IPS-20b (cell line): ENCODE data around the gene RPS21.
A peak's percentile ranks its signal among the peaks of the same experiment; 100 is the strongest.

Source experiments
- H3K27ac ChIP-seq: one replicate; pipeline ENCODE4 v1.5.1; 2013; ENCODE audit warnings: low read length
- H3K27me3 ChIP-seq: 2 replicates; pipeline ENCODE4 v1.6.1; 2013; ENCODE audit warnings: mild to moderate bottlenecking, low read length, inconsistent platforms; ENCODE audit not compliant: insufficient read depth
- H3K36me3 ChIP-seq: 2 replicates; pipeline ENCODE4 v1.6.1; 2013; ENCODE audit warnings: low read depth, mild to moderate bottlenecking, inconsistent platforms, low read length, moderate library complexity; ENCODE audit not compliant: insufficient read depth
- H3K4me1 ChIP-seq: 2 replicates; pipeline ENCODE4 v1.6.1; 2013; ENCODE audit warnings: mild to moderate bottlenecking, control low read depth, inconsistent platforms, low read length, moderate library complexity; ENCODE audit not compliant: insufficient read depth
- H3K4me3 ChIP-seq: 2 replicates; pipeline ENCODE4 v1.5.1; 2013; ENCODE audit warnings: mild to moderate bottlenecking, low read length, inconsistent platforms
- H3K9ac ChIP-seq: 2 replicates; pipeline ENCODE4 v1.6.1; 2013; ENCODE audit warnings: low read depth, mild to moderate bottlenecking, inconsistent platforms, low read length, moderate library complexity
- H3K9me3 ChIP-seq: 2 replicates; pipeline ENCODE4 v1.6.1; 2013; ENCODE audit warnings: mild to moderate bottlenecking, low read depth, low read length, inconsistent platforms; ENCODE audit not compliant: insufficient read depth

The RPS21 gene

DNA sequence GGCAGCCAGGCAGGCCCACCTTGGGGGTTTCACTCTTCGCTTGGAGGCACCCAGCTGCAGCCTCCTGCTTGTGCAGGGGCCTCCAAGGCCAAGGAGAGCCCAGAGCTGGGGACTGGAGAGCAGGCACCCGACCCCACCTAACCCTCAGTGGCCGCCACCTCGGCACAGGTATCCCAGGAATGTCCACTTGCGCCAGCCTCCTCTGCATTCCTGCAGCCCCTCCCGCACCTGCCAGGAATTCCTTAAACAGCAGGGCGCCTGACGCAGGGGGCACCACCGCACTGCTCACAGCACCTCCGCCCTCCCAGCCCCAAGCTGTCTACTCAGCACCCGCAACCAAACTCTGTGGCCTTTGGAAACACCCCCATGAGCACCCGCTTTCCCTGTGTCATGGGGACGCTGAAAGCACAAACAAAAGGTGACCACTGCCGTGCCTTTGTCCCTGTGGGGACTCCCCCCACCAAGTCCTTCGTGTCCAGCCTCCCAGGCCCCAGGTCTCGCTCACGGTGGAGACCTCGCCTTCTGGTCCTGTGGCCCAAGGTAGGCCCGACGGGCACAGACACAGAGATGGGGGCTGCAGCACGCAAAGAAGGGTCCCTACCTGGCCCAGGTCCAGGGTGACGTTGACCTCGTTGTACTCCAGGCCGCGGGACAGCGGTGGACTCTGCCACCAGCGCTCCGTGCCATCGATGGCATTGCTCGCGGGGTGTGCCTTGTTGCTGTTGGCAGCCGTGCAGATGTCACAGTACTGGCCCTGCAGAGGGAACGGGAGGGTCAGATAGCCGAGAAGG is 24.9 kb upstream of the RPS21 start:
- H3K9me3 ChIP-seq: no peaks in the 10 kb centered on the region
- H3K4me1 ChIP-seq: peaks cover 36% of the 10 kb centered on the region
- peak overlapping the region; percentile 95 for H3K27ac ChIP-seq
- no peaks in the 10 kb centered on the region for H3K27me3 ChIP-seq
- H3K9ac ChIP-seq: peak overlapping the region; percentile 75
- 0 out of 2 replicates have a peak, but pooled peaks cover 10% of the 10 kb centered on the region for H3K36me3 ChIP-seq
- H3K4me3 ChIP-seq: peak overlapping the region; percentile 38; the same call in 1 of the 2 replicates

DNA sequence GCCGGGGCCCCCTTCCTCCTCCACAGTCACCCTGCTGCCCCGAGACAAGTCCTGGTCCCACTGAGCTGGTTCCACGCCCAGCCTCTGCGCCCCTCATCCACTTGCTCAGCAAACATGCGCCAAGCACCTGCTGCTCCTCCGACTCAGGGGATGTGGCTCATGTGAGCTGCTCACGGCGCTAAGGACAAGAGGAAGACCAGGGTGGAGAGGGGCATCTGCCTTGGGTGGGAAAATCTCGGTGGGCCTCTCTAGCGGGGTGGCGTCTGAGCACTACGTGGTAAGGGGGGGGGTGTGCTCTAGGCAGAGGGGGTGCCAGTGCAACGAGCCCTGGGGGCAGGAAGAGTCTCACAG is 24.3 kb upstream of the RPS21 start:
- no peaks in the 10 kb centered on the region for H3K27me3 ChIP-seq
- no peak overlapping the region for H3K27ac ChIP-seq
- H3K4me1 ChIP-seq: peaks cover 36% of the 10 kb centered on the region
- H3K9me3 ChIP-seq: no peaks in the 10 kb centered on the region
- no peak overlapping the region for H3K4me3 ChIP-seq
- no peak overlapping the region for H3K9ac ChIP-seq
- H3K36me3 ChIP-seq: 0 out of 2 replicates have a peak, but pooled peaks cover 10% of the 10 kb centered on the region

DNA sequence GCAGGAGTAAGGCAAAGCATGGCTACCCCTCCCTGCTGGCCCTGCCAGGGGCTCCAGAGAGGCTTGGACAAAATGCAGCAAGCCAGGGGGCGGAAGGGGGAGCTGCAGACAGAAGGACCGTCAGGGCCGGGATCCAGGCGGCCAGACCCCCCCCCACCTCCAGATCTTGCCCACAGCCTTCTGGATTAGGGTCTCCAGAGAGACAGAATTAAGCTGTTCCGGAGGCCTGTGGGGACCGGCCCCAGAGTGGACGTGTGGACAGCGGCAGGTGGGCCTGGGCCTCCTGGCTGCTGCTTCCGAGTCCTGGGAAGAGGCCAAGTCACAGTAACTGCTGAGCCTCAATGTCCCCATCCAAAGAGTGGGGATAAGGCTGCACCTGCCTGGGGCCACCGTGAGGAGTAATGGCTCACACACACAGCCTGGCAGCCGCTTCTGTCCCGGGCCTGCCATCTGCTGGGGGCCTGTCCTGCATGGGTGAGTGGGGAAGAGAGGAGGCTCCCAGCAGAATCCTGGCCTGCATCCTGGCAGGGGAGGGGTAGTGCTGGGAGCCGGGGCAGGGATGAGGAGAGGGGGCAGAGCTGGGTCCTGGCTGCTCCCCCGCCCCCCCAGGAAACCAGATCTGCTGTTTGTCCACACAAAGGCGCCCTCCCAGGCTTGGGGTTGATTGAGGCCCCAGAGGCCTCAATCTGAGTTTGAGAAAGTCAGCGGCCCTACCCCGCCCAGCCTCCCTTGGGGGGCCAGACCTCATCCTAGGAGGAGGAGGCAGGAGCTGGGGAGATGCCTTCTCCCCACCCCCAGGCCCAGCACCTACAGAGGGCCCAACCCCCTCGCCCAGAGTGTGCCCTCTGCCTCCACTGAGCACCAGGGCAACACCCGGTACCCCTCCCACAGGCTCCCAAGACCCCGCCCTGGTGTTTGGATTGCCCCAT is 23.6 kb upstream of the RPS21 start:
- 0 out of 2 replicates have a peak overlapping the region, but pooled peaks have one; percentile 21 for H3K9ac ChIP-seq
- H3K27me3 ChIP-seq: peaks cover 3% of the 10 kb centered on the region; the same call in 1 of the 2 replicates
- H3K27ac ChIP-seq: peak overlapping the region; percentile 55
- 0 out of 2 replicates have a peak, but pooled peaks cover 10% of the 10 kb centered on the region for H3K36me3 ChIP-seq
- peaks cover 37% of the 10 kb centered on the region for H3K4me1 ChIP-seq
- no peak overlapping the region for H3K4me3 ChIP-seq
- no peaks in the 10 kb centered on the region for H3K9me3 ChIP-seq

DNA sequence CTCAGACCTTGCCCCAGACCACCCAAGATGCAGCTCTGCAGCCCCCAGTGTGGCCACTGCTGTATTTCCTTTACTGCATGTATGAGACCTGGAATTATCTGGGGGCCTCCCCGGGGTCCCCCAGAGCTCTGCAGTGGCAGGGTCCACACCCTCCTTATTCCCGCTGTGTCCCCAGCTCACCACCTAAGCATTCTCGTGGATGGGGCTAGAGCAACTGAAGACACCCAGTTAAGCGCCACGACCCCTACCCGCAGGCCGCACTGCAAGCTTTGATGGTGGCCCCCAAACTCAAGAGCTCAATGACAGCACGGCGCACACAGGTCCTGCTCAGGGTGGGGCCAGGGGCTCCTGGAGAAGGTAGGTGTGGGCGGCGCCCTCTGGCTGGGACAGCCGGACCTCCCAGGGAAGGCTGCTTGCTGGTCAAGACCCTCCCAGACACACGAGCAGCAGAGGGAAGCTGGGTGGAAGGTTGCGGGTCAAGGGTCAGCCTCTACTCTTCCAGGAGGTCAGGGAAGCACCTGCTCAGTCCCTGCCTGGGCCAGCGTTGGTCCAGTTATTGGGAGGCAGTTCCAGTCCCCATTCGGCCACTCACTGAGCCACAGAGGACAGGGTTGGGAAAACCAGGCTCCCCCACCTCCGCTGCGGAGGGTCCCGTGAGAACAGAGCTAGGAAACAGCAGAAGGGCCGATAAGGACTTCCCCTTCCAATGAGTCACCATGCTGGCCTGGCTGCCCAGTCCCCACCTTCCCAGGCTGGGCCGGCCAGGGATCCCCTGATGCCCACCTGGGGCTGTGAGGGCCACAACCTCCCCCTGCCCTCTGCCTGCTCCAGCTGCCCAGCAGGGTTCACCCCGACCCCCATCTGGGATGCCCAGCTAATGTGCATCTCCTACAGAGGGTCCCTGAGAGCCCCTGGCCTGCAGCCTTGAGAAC is 22.7 kb upstream of the RPS21 start:
- peaks cover 3% of the 10 kb centered on the region; the same call in 1 of the 2 replicates for H3K27me3 ChIP-seq
- H3K4me1 ChIP-seq: peaks cover 40% of the 10 kb centered on the region
- H3K9me3 ChIP-seq: no peaks in the 10 kb centered on the region
- no peak overlapping the region for H3K4me3 ChIP-seq
- H3K9ac ChIP-seq: 0 out of 2 replicates have a peak overlapping the region, but pooled peaks have one; percentile 21
- H3K36me3 ChIP-seq: 0 out of 2 replicates have a peak, but pooled peaks cover 4% of the 10 kb centered on the region
- H3K27ac ChIP-seq: peak overlapping the region; percentile 55

DNA sequence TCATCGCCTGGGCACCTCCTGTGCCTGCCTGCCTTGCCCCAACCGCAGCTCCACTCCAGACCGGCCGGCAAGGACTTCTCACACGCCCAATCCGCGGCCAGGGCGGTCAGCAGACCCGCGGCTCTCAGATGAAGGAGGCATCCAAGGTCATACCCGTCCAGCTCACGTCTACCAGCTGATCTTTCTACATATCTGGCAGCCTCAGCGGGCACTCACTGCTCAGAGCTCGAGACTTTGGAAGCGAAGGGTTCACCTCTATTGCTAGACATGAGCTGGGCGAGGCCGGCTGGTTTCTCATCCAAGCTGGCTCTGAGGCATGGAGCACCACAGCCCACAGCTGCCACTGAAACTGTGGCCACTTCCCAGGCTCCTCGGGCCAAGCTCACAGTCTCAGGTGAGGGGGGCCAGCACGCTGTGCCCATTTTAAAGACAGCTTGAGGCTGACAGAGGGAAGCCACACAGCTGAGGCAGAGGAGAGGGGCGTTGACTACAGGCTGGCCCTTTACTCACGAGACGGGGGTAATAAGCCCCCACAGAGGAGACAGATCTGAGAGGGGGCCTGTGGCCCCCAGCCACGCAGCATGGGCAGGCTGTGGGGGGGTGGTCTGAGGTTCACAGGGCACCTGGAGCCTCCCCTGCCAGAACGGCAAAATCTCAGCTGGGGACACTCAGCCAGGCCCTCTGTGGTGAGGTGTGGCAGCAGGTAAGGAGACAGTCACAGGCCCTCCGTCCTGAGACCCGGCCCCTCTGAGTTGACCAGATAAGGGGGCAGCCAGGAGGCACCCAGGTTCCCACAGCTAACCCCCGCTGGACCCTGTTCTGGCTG is 21.8 kb upstream of the RPS21 start:
- Histone ChIP-seq H3K36me3 (no peaks in the 10 kb centered on the region), H3K4me3 (peak overlapping the region; percentile 81), H3K27me3 (peaks cover 3% of the 10 kb centered on the region; the same call in 1 of the 2 replicates), H3K27ac (no peak overlapping the region), H3K9ac (no peak overlapping the region), H3K4me1 (peaks cover 49% of the 10 kb centered on the region), H3K9me3 (no peaks in the 10 kb centered on the region)

DNA sequence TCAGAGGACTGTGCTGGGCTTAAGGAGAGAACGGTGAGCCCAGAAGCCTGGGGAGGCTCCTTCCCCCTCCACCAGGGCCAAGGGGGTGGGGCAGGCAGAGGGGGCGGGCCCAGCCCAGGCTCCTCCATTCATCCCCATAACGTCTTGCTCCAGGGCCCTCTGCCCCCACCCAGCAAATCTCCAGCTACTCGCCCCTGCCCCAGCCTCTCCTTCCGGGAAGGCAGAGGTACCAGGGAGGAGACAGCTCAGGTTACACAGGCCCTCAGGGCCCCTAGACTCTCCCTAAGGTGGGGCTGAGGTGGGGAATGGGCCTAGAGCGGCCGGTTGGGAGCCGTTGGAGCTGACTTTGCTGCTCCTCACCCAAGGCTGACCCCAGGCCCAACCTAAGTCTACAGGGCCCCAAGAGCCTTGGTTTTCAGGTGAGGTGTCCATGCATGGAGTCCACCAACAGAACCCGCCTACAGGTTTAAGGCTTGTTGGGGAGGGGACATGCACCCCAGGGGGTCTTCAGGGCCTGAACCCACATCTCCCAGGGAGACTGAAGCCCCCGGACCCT is 21.0 kb upstream of the RPS21 start:
- peaks cover 3% of the 10 kb centered on the region; the same call in 1 of the 2 replicates for H3K27me3 ChIP-seq
- H3K9ac ChIP-seq: peak overlapping the region; percentile 78
- H3K27ac ChIP-seq: peak overlapping the region; percentile 68
- no peaks in the 10 kb centered on the region for H3K9me3 ChIP-seq
- no peaks in the 10 kb centered on the region for H3K36me3 ChIP-seq
- H3K4me1 ChIP-seq: peaks cover 53% of the 10 kb centered on the region
- H3K4me3 ChIP-seq: peak overlapping the region; percentile 81

DNA sequence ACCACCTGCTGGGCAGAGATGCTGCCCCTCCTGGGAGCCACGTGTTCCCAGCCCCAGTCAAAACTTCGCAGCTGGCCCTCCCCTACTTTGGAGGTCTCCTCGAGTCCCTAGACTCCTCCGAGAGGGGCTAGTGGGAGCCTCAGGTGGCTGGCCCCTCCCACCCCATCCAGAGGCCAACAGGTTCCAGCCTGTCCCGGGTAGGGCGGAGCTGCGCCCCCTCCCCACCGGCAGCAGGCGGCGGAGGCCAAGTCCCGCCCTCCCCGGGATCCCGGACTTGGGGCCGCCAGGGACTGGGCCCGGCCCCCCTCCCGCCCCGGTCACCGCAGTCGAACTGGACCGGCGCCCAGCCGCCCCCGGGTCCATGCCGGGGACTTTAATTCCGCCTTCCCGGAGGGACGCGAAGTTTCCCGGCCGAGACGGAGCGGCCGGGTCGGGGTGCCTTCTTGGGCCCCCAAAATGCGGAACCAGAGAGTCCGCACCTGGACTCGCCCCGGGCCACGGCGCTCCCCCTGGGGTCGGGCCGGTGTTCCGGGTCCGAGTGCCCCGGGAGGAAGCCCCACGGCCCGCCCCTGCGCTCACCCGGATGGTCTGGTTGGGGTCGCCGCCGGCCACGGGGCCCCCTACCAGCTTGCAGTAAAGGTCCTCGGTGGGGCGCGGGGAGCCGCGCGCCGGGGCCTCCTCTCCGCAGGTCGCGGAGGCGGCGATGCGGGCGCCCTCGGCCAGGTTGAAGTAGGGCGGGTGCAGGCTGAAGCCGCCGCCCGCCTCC is 20.4 kb upstream of the RPS21 start:
- Histone ChIP-seq H3K27ac (peak overlapping the region; percentile 68), H3K9ac (peak overlapping the region; percentile 78), H3K36me3 (no peaks in the 10 kb centered on the region), H3K9me3 (no peaks in the 10 kb centered on the region), H3K4me1 (peaks cover 48% of the 10 kb centered on the region), H3K27me3 (peaks cover 3% of the 10 kb centered on the region; the same call in 1 of the 2 replicates), H3K4me3 (peak overlapping the region; percentile 81)

DNA sequence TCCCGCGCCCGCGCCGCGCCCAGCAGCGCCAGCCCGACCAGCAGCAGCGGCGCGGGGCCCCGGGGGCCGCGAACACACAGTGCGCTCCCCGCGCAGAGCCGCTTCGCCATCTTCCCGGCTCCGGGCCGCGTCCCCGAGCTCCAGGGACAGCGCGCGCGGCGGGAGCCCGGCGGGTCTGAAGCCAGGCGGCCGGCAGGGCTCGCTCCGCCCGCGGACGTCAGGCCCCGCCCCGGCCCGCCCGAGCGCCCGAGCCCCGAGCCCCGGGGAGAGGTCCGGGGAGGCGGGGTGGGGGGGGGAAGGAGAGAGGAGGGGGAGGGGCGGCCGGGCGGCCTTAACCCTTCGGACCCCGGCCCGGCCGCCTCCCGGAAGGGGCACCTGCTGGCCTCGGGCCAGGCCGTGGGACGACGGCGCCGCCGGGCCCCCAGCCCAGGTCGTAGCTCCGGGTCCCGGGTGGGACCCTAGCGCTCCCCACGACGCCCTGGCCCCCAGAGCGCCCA is 19.7 kb upstream of the RPS21 start, which contains the start of gene LAMA5:
Gene LAMA5 (minus strand): TSS at position 177 of the 497 bp plus-strand sequence. CDS start 67 bp downstream, at position 110.
- no peaks in the 10 kb centered on the region for H3K9me3 ChIP-seq
- peaks cover 43% of the 10 kb centered on the region for H3K4me1 ChIP-seq
- peak within 1 kb of the TSS; percentile 81 for H3K4me3 ChIP-seq
- peaks cover 3% of the 10 kb centered on the region; the same call in 1 of the 2 replicates for H3K27me3 ChIP-seq
- H3K9ac ChIP-seq: peak within 1 kb of the TSS; percentile 78
- no peaks in the 10 kb centered on the region for H3K36me3 ChIP-seq
- H3K27ac ChIP-seq: peak within 1 kb of the TSS; percentile 68

DNA sequence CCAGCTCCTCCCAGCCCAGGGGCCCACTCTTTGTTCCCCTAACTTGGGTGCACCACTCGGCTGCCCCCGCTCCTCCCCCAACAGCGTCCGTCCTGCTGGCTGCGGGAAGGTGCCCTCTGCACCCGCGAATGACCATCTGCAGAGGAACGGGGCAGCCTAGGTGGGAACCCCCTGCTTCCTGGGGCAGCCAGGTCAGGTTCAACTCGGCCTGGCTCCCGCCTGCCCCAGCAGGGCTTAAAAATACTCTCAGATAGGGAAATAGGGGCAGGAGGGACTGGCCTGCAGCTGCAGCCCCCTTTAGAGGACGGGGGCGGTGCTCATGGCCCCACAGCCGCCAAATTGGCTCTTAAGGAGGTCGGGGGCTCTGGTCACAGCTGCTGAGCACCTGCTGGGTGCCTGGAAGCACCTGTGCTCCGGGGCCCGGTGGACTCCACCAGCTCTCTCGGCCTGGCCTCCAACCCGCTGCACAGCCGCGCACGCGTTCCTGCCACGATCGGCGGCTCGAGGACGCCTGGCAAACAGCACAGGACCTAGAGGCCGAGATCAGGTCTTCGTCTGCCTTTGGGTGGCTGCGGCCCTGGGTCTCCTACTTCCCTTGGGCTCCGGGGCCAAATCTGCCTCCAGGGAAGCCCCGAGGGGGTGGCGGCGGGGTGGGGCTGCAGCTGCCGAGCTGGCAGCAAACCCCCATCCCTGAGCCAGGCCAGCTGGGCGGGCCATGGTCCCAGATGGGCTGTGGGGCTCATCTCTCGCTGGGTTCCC is 19.1 kb upstream of the RPS21 start:
- Histone ChIP-seq H3K9ac (peak overlapping the region; percentile 70; the same call in 1 of the 2 replicates), H3K27ac (no peak overlapping the region), H3K4me1 (peaks cover 40% of the 10 kb centered on the region)

More for the DNA sequence above, 19.1 kb upstream of the RPS21 start:
- Histone ChIP-seq H3K9me3 (no peaks in the 10 kb centered on the region), H3K36me3 (no peaks in the 10 kb centered on the region), H3K4me3 (peak overlapping the region; percentile 68), H3K27me3 (peaks cover 3% of the 10 kb centered on the region; the same call in 1 of the 2 replicates)
